Trophoblast cell (in vitro differentiated cells and primary cell): ENCODE data around the gene LIPG.

ENCODE experiments used
- DNase-seq, 2 donors: peaks; one replicate each; pipeline ENCODE4 v3.0.0-alpha.2; 2016
- H2AFZ ChIP-seq: 2 replicates; pipeline ENCODE4 v1.6.1; 2013; ENCODE audit warnings: low read length, moderate library complexity, mild to moderate bottlenecking; ENCODE audit not compliant: insufficient read depth, poor library complexity
- H2AK5ac ChIP-seq: 2 replicates; pipeline ENCODE4 v1.6.1; 2013; ENCODE audit warnings: mild to moderate bottlenecking, low read length
- H2BK120ac ChIP-seq: 2 replicates; pipeline ENCODE4 v1.6.1; 2013; ENCODE audit warnings: low read length, mild to moderate bottlenecking, moderate library complexity; ENCODE audit not compliant: insufficient read depth, poor library complexity
- H2BK12ac ChIP-seq: 2 replicates; pipeline ENCODE4 v1.6.1; 2013; ENCODE audit warnings: mild to moderate bottlenecking, low read length, moderate library complexity
- H2BK5ac ChIP-seq: 2 replicates; pipeline ENCODE4 v1.6.1; 2013; ENCODE audit warnings: low read length, low read depth, moderate library complexity, mild to moderate bottlenecking; ENCODE audit not compliant: poor library complexity
- H3K14ac ChIP-seq: 2 replicates; pipeline ENCODE4 v1.6.1; 2013; ENCODE audit warnings: mild to moderate bottlenecking, low read length
- H3K18ac ChIP-seq: 2 replicates; pipeline ENCODE4 v1.6.1; 2013; ENCODE audit warnings: mild to moderate bottlenecking, low read length
- H3K23ac ChIP-seq: 2 replicates; pipeline ENCODE4 v1.6.1; 2013; ENCODE audit warnings: low read length
- H3K27ac ChIP-seq: 2 replicates; pipeline ENCODE4 v1.5.1; 2013; ENCODE audit warnings: low read depth, mild to moderate bottlenecking, inconsistent platforms, low read length, moderate library complexity
- H3K27me3 ChIP-seq: 2 replicates; pipeline ENCODE4 v1.6.1; 2013; ENCODE audit warnings: inconsistent platforms, mild to moderate bottlenecking, low read length, moderate library complexity; ENCODE audit not compliant: insufficient read depth
- H3K36me3 ChIP-seq, 2 experiments: 1 replicate in 1 of 2; 2 replicates in 1 of 2; pipeline ENCODE4 v1.6.1; 2013; ENCODE audit warnings: low read length in 2 of 2, mild to moderate bottlenecking in 2 of 2, moderate library complexity in 1 of 2; ENCODE audit not compliant: insufficient read depth in 2 of 2, control insufficient read depth in 1 of 2
- H3K4ac ChIP-seq: 2 replicates; pipeline ENCODE4 v1.6.1; 2013; ENCODE audit warnings: low read depth, mild to moderate bottlenecking, low read length, moderate library complexity
- H3K4me1 ChIP-seq, 2 experiments: 1 replicate in 1 of 2; 2 replicates in 1 of 2; pipeline ENCODE4 v1.6.1; 2013; ENCODE audit warnings: low read length in 2 of 2, mild to moderate bottlenecking in 2 of 2, moderate library complexity in 1 of 2; ENCODE audit not compliant: insufficient read depth in 2 of 2, control insufficient read depth in 1 of 2
- H3K4me2 ChIP-seq: 2 replicates; pipeline ENCODE4 v1.6.1; 2013; ENCODE audit warnings: inconsistent platforms, mild to moderate bottlenecking, low read length, moderate library complexity
- H3K4me3 ChIP-seq: 2 replicates; pipeline ENCODE4 v1.5.1; 2013; ENCODE audit warnings: mild to moderate bottlenecking, low read depth, low read length, inconsistent platforms
- H3K79me1 ChIP-seq: one replicate; pipeline ENCODE4 v1.6.1; 2013; ENCODE audit warnings: low read length
- H3K79me2 ChIP-seq: 2 replicates; pipeline ENCODE4 v1.6.1; 2013; ENCODE audit warnings: low read length, mild to moderate bottlenecking; ENCODE audit not compliant: control insufficient read depth, insufficient read depth, poor library complexity
- H3K9ac ChIP-seq: 2 replicates; pipeline ENCODE4 v1.6.1; 2013; ENCODE audit warnings: mild to moderate bottlenecking, low read length
- H3K9me3 ChIP-seq: 2 replicates; pipeline ENCODE4 v1.6.1; 2013; ENCODE audit warnings: low read depth, mild to moderate bottlenecking, control low read depth, inconsistent platforms, low read length; ENCODE audit not compliant: insufficient read depth
- H4K12ac ChIP-seq: 2 replicates; pipeline ENCODE4 v1.6.1; 2013; ENCODE audit warnings: low read depth, mild to moderate bottlenecking, low read length, moderate library complexity
- H4K8ac ChIP-seq: 2 replicates; pipeline ENCODE4 v1.6.1; 2013; ENCODE audit warnings: low read depth, mild to moderate bottlenecking, low read length, moderate library complexity
- H4K91ac ChIP-seq: one replicate; pipeline ENCODE4 v1.6.1; 2013; ENCODE audit warnings: low read depth, mild to moderate bottlenecking, low read length, moderate library complexity
- WGBS: extraction: QIAGEN DNeasy Blood & Tissue Kit; methylation state at CpG from one replicate; pipeline ENCODE4 v1.1.7; 2013; ENCODE audit warnings: missing lambda C conversion rate; ENCODE audit not compliant: insufficient read length, insufficient coverage; ENCODE audit errors: extremely low coverage; 5-methylcytosine and 5-hydroxymethylcytosine counted together

The LIPG gene

DNA sequence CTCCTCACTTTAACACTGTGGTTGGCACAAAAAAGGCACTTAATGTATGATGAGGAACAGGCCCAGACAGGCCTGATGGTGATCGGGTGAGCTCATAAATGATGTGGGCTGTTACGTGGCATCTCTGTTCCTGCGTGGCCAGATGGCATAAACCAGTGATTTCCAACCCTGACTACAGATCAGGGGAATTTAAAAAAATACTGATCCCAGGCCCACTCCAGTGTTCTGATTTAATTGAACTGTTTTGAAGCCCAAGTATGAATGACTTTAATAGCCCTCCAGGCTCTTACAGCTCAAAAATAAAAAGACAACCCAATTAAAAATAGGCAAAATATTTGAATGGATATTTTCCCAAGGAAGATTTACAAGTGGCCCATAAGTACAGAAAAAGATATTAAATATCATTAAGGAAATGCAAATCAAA lies 48.2 kb downstream of the LIPG start:
- H3K27ac ChIP-seq = no peak overlapping the region
- H2AFZ ChIP-seq = no peak overlapping the region
- H3K27me3 ChIP-seq = no peaks in the 10 kb centered on the region
- H3K23ac ChIP-seq = no peak overlapping the region
- H4K8ac ChIP-seq = no peak overlapping the region
- no peak overlapping the region for H2AK5ac ChIP-seq
- peaks cover 0 to 2% of the 10 kb centered on the region in 2 experiments for H3K4me1 ChIP-seq
- DNase-seq = no peak
- no peaks in the 10 kb centered on the region for H3K79me2 ChIP-seq
- H2BK120ac ChIP-seq = no peak overlapping the region
- H3K79me1 ChIP-seq = no peaks in the 10 kb centered on the region
- H4K91ac ChIP-seq = no peak overlapping the region
- no peaks in the 10 kb centered on the region for H3K9me3 ChIP-seq
- WGBS = no CpG with 5 or more reads among the region's 3 CpGs
- H3K9ac ChIP-seq = no peak overlapping the region
- no peak overlapping the region for H3K4me2 ChIP-seq
- no peak overlapping the region for H3K4me3 ChIP-seq
- H2BK12ac ChIP-seq = no peak overlapping the region
- no peaks in the 10 kb centered on the region for H3K36me3 ChIP-seq
- H4K12ac ChIP-seq = no peak overlapping the region
- H3K18ac ChIP-seq = no peak overlapping the region
- H2BK5ac ChIP-seq = no peak overlapping the region
- no peak overlapping the region for H3K4ac ChIP-seq
- no peak overlapping the region for H3K14ac ChIP-seq

GRCh38 chr18:49611316-49611715 lies 49.5 kb downstream of the LIPG start:
- Histone ChIP-seq H3K27ac (no peak overlapping the region), H3K27me3 (no peaks in the 10 kb centered on the region), H2AK5ac (no peak overlapping the region), H3K36me3 (no peaks in the 10 kb centered on the region), H3K9ac (no peak overlapping the region), H3K4me3 (no peak overlapping the region), H2BK120ac (no peak overlapping the region), H4K12ac (no peak overlapping the region), H3K79me2 (no peaks in the 10 kb centered on the region), H4K8ac (no peak overlapping the region), H3K4ac (no peak overlapping the region), H4K91ac (no peak overlapping the region), H3K79me1 (no peaks in the 10 kb centered on the region), H3K4me1 (peaks cover 0 to 2% of the 10 kb centered on the region in 2 experiments), H3K4me2 (no peak overlapping the region), H3K18ac (no peak overlapping the region), H2BK5ac (no peak overlapping the region), H3K23ac (no peak overlapping the region), H2BK12ac (no peak overlapping the region), H3K9me3 (no peaks in the 10 kb centered on the region), H2AFZ (no peak overlapping the region), H3K14ac (no peak overlapping the region)
- no peak for DNase-seq
- no CpG with 5 or more reads among the region's 3 CpGs for WGBS

- Histone ChIP-seq H2AK5ac (no peak overlapping the region), H3K36me3 (no peaks in the 10 kb centered on the region), H3K79me2 (no peaks in the 10 kb centered on the region), H3K27me3 (no peaks in the 10 kb centered on the region), H3K14ac (no peak overlapping the region), H4K12ac (no peak overlapping the region), H2BK120ac (no peak overlapping the region), H3K9me3 (no peaks in the 10 kb centered on the region), H4K8ac (no peak overlapping the region), H3K4me1 (peaks cover 0 to 2% of the 10 kb centered on the region in 2 experiments), H3K4ac (no peak overlapping the region), H3K79me1 (no peaks in the 10 kb centered on the region), H4K91ac (no peak overlapping the region), H3K27ac (no peak overlapping the region), H2BK12ac (no peak overlapping the region), H2AFZ (no peak overlapping the region), H3K9ac (no peak overlapping the region), H3K4me3 (no peak overlapping the region), H2BK5ac (no peak overlapping the region), H3K18ac (no peak overlapping the region), H3K23ac (no peak overlapping the region), H3K4me2 (no peak overlapping the region)
- WGBS = no CpG with 5 or more reads among the region's 11 CpGs
- no peak for DNase-seq
These were observed 50.7 kb downstream of the LIPG start for GRCh38 chr18:49612515-49613033.

- H3K4me1 ChIP-seq = peaks cover 0 to 2% of the 10 kb centered on the region in 2 experiments
- H3K36me3 ChIP-seq = no peaks in the 10 kb centered on the region
- no peak overlapping the region for H3K9ac ChIP-seq
- H3K18ac ChIP-seq = no peak overlapping the region
- H4K8ac ChIP-seq = no peak overlapping the region
- DNase-seq = no peak
- H2BK5ac ChIP-seq = no peak overlapping the region
- H3K4me2 ChIP-seq = no peak overlapping the region
- no peak overlapping the region for H3K14ac ChIP-seq
- no peak overlapping the region for H4K12ac ChIP-seq
- H3K27me3 ChIP-seq = no peaks in the 10 kb centered on the region
- H3K4me3 ChIP-seq = no peak overlapping the region
- H3K4ac ChIP-seq = no peak overlapping the region
- H3K27ac ChIP-seq = no peak overlapping the region
- H3K79me2 ChIP-seq = no peaks in the 10 kb centered on the region
- H2AK5ac ChIP-seq = no peak overlapping the region
- H2BK12ac ChIP-seq = no peak overlapping the region
- no peaks in the 10 kb centered on the region for H3K79me1 ChIP-seq
- no peak overlapping the region for H3K23ac ChIP-seq
- H2BK120ac ChIP-seq = no peak overlapping the region
- no peaks in the 10 kb centered on the region for H3K9me3 ChIP-seq
- no CpG with 5 or more reads among the region's 7 CpGs for WGBS
- H4K91ac ChIP-seq = no peak overlapping the region
- no peak overlapping the region for H2AFZ ChIP-seq
These were observed 51.3 kb downstream of the LIPG start for GRCh38 chr18:49613141-49613640.
